Activated CD4-positive, alpha-beta T cell treated with anti-CD3 and anti-CD28 coated beads, Interleukin-2, amount 10 ng/mL, durations not matched to agents 7 days and 5 days (primary cell): Measurements from ENCODE around the gene HTATIP2. TPM values are rescaled to one million over a fixed set of nuclear protein-coding genes. Genes with fewer than 3 reads are reported as not detected.

Experiments
- CTCF ChIA-PET: fragments of 350-600 bp; sonication (Branson Sonifier 250); formaldehyde crosslinking; loops from one replicate; lab custom pipeline; 2021; ENCODE audit warnings: antibody characterized with exemption; lab: Charles Lee
- POLR2A ChIA-PET: fragments of 350-600 bp; sonication (Branson Sonifier 250); formaldehyde crosslinking; loops from one replicate; lab custom pipeline; 2021; ENCODE audit warnings: antibody characterized with exemption; lab: Charles Lee
- DNase-seq: peaks from one replicate; pipeline ENCODE4 v3.0.0-alpha.2; 2020
- H3K27ac Mint-ChIP-seq: one replicate; pipeline ENCODE4 v1.8.0; 2021; ENCODE audit warnings: mild to moderate bottlenecking, moderate library complexity, mixed read lengths
- H3K27me3 Mint-ChIP-seq: one replicate; pipeline ENCODE4 v1.8.0; 2021; ENCODE audit warnings: mixed read lengths
- H3K36me3 Mint-ChIP-seq: one replicate; pipeline ENCODE4 v1.8.0; 2021; ENCODE audit warnings: low read depth, mixed read lengths
- H3K4me1 Mint-ChIP-seq: one replicate; pipeline ENCODE4 v1.8.0; 2021; ENCODE audit warnings: mixed read lengths
- H3K4me3 Mint-ChIP-seq: one replicate; pipeline ENCODE4 v1.8.0; 2021; ENCODE audit warnings: mild to moderate bottlenecking, moderate library complexity, mixed read lengths
- H3K9me3 Mint-ChIP-seq: one replicate; pipeline ENCODE4 v1.8.0; 2021; ENCODE audit warnings: mixed read lengths
- total RNA-seq, 2 experiments: library from RNA; stranded (reverse); gene quantifications; one replicate each; pipeline ENCODE4 v1.2.3, GENCODE V29; 2021

Gene HTATIP2
- total RNA-seq, 2 experiments from 2014 or later, result 39.4 to 40.7 TPM

DNA sequence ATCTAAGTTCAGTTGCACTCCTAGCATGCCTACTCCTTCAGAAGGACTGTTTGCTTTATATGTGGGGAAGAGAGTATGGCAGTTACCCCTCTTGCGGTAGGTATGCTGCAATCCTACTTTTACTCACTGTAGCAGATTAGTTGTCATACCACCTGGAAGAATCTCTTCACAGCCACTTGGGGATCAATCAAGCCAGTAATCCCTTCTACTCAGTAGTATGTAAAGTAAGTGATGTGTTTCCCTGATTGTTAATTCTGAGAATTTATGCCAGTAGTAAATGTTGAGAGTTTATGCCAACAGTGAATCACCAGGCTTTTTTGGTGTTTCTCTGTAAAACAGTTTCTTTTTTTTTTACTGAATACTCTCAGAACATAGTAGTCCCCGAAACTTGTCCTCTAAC lies 58.4 kb downstream of the HTATIP2 start:
- Mint-ChIP-seq H3K4me3 (no peak overlapping the region), H3K4me1 (peaks cover 2% of the 10 kb centered on the region), H3K36me3 (peaks cover 32% of the 10 kb centered on the region), H3K9me3 (no peaks in the 10 kb centered on the region), H3K27ac (no peak overlapping the region), H3K27me3 (no peaks in the 10 kb centered on the region)
- CTCF ChIA-PET, result no interaction called here
- POLR2A ChIA-PET, result no interaction called here
- no peak for DNase-seq

DNA sequence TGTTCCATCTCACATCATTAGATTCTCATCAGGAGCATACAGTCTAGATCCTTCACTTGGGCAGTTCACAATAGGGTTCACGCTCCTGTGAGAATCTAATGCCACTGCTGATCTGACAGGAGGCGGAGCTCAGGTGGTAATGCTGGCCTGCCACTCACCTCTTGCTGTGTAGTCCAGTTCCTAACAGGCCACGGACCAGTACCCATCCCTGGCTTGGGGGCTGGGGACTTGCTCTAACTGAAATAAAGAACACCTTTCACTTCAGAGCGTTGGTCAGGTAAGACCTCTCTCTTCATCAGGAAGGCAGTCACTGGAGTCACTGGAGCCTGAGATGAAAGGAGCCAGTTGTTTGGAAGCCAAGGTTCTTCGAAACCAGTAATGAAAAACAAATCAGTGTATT lies 65.7 kb downstream of the HTATIP2 start:
- H3K9me3 Mint-ChIP-seq, result no peaks in the 10 kb centered on the region
- H3K27me3 Mint-ChIP-seq, result no peaks in the 10 kb centered on the region
- CTCF ChIA-PET, result interaction anchor here (2.0 kb wide), 1 partner anchor 11 kb away, joined by 6 read pairs; no protein-coding TSS in a partner anchor
- H3K36me3 Mint-ChIP-seq, result peaks cover 13% of the 10 kb centered on the region
- no peak overlapping the region for H3K27ac Mint-ChIP-seq
- POLR2A ChIA-PET, result no interaction called here
- no peak overlapping the region for H3K4me3 Mint-ChIP-seq
- no peak for DNase-seq
- H3K4me1 Mint-ChIP-seq, result no peaks in the 10 kb centered on the region

Other genes with a start within 250 kb of the HTATIP2 start
- not detected for gene DBX1, start 203.2 kb upstream of the HTATIP2 start, total RNA-seq
- 10 to 100 TPM; 16.9 to 18.5 TPM for gene PRMT3, start 24.0 kb downstream of the HTATIP2 start, total RNA-seq
- not detected for gene SLC6A5, start 235.9 kb downstream of the HTATIP2 start, total RNA-seq